Measurements from ENCODE around the gene PSMD1. TPM values are rescaled to one million over a fixed set of nuclear protein-coding genes. Genes with fewer than 3 reads are reported as not detected.

PSMD1 gene
- total RNA-seq, 1 donor from 2014 or later, result 132 TPM

DNA sequence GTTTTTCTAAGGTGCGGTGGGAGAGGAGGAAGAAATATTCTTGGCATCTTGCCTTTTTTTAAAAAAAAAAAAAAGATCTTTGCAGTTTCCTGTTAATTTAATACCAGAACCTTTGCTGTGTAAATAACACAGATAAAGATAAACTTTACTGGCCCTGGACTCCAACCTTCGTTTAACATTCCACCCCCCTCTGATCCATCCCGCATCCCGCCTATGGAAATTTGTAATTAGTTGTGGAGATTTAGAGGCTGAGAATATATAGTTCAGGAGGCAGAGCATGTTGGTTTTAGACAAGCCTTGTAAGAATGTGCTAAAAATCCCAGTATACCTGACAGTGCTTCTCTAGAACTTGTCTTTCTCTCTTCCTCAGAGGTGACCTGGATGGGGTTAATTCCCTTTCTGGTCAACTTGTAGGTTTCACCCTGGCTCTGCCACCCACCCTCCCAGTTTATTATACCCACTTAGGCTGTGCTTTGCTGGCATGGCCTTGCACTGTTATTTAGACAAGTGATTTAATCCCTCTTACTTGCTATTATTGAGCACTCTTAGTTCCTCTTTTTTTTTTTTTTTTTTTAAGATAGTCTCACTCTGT is 22.3 kb upstream of the PSMD1 start:
- H3K27ac Mint-ChIP-seq, result no peak overlapping the region
- peaks cover 7% of the 10 kb centered on the region for H3K4me1 Mint-ChIP-seq
- H3K4me2 ChIP-seq, result no peak overlapping the region
- no peaks in the 10 kb centered on the region for H3K4me1 ChIP-seq
- no peak for DNase-seq (ENCODE audit: low spot score)
- H3K4me3 ChIP-seq, result no peak overlapping the region
- H3K9me3 ChIP-seq (ENCODE audit: low read depth), result no peaks in the 10 kb centered on the region
- H3K9me3 Mint-ChIP-seq, result no peaks in the 10 kb centered on the region
- H3K9ac ChIP-seq, result no peak overlapping the region
- H3K4me3 Mint-ChIP-seq, result no peak overlapping the region
- H3K27me3 Mint-ChIP-seq (ENCODE audit: insufficient read depth, low read depth), result peaks cover 34% of the 10 kb centered on the region
- peaks cover 71% of the 10 kb centered on the region for H3K27me3 ChIP-seq
- H4K20me1 ChIP-seq (ENCODE audit: low read depth), result no peaks in the 10 kb centered on the region
- no peak for TF ChIP-seq EZH2phosphoT487 (IDR thresholded peaks at IDR 0.05)
- TF ChIP-seq, protein P1, sequence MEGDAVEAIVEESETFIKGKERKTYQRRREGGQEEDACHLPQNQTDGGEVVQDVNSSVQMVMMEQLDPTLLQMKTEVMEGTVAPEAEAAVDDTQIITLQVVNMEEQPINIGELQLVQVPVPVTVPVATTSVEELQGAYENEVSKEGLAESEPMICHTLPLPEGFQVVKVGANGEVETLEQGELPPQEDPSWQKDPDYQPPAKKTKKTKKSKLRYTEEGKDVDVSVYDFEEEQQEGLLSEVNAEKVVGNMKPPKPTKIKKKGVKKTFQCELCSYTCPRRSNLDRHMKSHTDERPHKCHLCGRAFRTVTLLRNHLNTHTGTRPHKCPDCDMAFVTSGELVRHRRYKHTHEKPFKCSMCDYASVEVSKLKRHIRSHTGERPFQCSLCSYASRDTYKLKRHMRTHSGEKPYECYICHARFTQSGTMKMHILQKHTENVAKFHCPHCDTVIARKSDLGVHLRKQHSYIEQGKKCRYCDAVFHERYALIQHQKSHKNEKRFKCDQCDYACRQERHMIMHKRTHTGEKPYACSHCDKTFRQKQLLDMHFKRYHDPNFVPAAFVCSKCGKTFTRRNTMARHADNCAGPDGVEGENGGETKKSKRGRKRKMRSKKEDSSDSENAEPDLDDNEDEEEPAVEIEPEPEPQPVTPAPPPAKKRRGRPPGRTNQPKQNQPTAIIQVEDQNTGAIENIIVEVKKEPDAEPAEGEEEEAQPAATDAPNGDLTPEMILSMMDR (IDR thresholded peaks at IDR 0.05), result no peak
- TF ChIP-seq EZH2 (IDR thresholded peaks at IDR 0.05), result no peak
- H3K36me3 Mint-ChIP-seq, result no peaks in the 10 kb centered on the region
- H3K79me2 ChIP-seq (ENCODE audit: low read depth), result no peaks in the 10 kb centered on the region
- no peak overlapping the region for H2AFZ ChIP-seq (replicated peaks)
- no peaks in the 10 kb centered on the region for H3K36me3 ChIP-seq
- H3K27ac ChIP-seq, result no peak overlapping the region
- H3F3A ChIP-seq (ENCODE audit: low read depth), result peaks cover 14% of the 10 kb centered on the region

DNA sequence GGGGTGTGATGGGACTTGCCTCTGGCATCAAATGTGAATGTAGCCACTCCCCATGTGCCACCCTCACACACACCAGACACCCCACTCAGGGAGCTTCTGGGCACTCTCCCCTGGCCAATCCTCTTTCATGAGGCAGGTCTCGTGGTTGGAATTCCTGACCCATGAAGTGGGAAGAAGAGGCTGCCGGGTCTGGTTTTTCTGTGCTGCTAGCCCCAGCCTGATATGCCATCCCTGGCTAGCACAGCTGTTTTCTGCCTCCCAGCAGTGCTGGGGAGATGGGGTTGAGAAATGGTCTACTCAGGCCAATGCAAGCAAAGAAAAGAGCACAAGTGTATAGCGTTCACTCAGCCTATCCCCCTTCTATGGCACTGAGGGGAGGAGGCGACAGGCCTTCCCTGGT is 20.5 kb upstream of the PSMD1 start:
- Histone ChIP-seq H3K9ac (no peak overlapping the region), H3K9me3 (ENCODE audit: low read depth) (no peaks in the 10 kb centered on the region), H3F3A (ENCODE audit: low read depth) (peaks cover 14% of the 10 kb centered on the region), H3K4me1 (no peaks in the 10 kb centered on the region), H3K79me2 (ENCODE audit: low read depth) (no peaks in the 10 kb centered on the region), H4K20me1 (ENCODE audit: low read depth) (no peaks in the 10 kb centered on the region), H3K27ac (no peak overlapping the region), H3K27me3 (peaks cover 89% of the 10 kb centered on the region), H3K36me3 (no peaks in the 10 kb centered on the region), H3K4me2 (no peak overlapping the region), H2AFZ (replicated peaks) (no peak overlapping the region), H3K4me3 (no peak overlapping the region)
- TF ChIP-seq, protein P1 (IDR thresholded peaks at IDR 0.05), result no peak
- TF ChIP-seq EZH2 (IDR thresholded peaks at IDR 0.05) (no peak), EZH2phosphoT487 (IDR thresholded peaks at IDR 0.05) (no peak)
- H3K27ac Mint-ChIP-seq, result no peak overlapping the region
- H3K27me3 Mint-ChIP-seq (ENCODE audit: insufficient read depth, low read depth), result peaks cover 46% of the 10 kb centered on the region
- H3K4me1 Mint-ChIP-seq, result peaks cover 9% of the 10 kb centered on the region
- no peaks in the 10 kb centered on the region for H3K9me3 Mint-ChIP-seq
- H3K4me3 Mint-ChIP-seq, result peak overlapping the region; percentile 79
- H3K36me3 Mint-ChIP-seq, result no peaks in the 10 kb centered on the region
- DNase-seq (ENCODE audit: low spot score), result no peak

DNA sequence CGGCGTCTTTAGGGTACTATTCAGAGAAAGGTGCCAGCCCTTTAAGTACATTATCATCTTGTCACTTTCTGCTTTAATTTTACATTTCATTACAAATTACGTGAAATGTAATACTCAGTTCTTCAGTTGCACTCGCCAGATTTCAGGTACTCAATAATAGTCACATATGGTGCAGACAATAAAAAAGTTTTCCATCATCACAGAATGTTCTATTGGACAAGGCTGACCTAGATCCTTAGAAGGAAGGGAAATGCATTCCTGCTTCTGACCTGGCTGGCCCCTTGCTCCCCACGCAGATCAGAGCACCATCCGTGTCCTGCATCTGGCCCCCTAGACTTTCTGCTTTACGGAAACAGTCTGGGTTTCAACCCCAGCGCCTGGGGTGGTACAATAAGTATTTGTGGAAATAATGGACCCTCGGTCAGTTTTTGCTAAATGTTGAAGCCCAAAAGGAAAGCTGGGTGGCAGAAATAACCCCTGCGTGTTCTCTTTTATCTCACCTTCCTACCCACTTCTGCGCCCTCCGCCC is 20.0 kb upstream of the PSMD1 start:
- Mint-ChIP-seq H3K27me3 (ENCODE audit: insufficient read depth, low read depth) (peaks cover 46% of the 10 kb centered on the region), H3K27ac (no peak overlapping the region)

DNA sequence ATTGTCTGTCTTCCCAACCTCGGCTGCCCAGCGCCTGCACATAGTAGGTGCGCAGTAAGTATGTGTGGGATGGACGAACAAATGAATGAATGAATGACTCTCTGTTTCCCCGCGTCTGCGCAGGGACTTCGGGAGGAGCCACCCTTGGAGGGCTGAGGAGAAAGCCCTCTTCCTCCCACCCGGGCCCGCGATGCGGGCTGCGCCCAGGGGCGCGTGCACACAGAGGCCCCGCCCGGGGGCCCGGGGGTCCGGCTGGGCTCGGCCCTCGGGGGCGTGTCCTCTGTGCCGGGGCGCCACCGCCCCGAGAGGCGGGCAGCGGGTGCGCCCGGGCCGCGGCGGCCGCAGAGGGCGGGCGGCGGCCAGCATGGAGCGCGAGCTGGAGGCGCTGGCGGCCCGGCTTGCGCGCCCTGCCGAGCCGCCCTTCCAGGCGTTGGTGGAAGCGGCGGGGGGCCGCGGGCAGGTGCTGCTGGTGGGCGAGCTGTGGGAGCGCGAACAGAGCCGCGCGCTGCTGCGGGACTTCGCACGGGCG is 19.4 kb upstream of the PSMD1 start, which contains the start of gene C2orf72:
C2orf72 (plus strand) TSS at position 322 of the 529 bp plus-strand sequence; CDS start at position 365, 43 bp downstream.
- Histone ChIP-seq H3K9ac (no peak within 1 kb of the TSS), H3F3A (ENCODE audit: low read depth) (peaks cover 14% of the 10 kb centered on the region), H3K27me3 (peaks cover 93% of the 10 kb centered on the region), H3K79me2 (ENCODE audit: low read depth) (no peaks in the 10 kb centered on the region), H3K36me3 (no peaks in the 10 kb centered on the region), H2AFZ (replicated peaks) (no peak within 1 kb of the TSS), H3K27ac (no peak within 1 kb of the TSS), H3K4me1 (no peaks in the 10 kb centered on the region), H4K20me1 (ENCODE audit: low read depth) (no peaks in the 10 kb centered on the region), H3K9me3 (ENCODE audit: low read depth) (no peaks in the 10 kb centered on the region), H3K4me3 (peak within 1 kb of the TSS; percentile 59), H3K4me2 (peak within 1 kb of the TSS; percentile 97)
- peaks cover 9% of the 10 kb centered on the region for H3K4me1 Mint-ChIP-seq
- H3K36me3 Mint-ChIP-seq, result no peaks in the 10 kb centered on the region
- H3K27me3 Mint-ChIP-seq (ENCODE audit: insufficient read depth, low read depth), result peaks cover 46% of the 10 kb centered on the region
- no peaks in the 10 kb centered on the region for H3K9me3 Mint-ChIP-seq
- TF ChIP-seq, protein P1 (IDR thresholded peaks at IDR 0.05), result no peak
- no peak for TF ChIP-seq EZH2 (IDR thresholded peaks at IDR 0.05)
- no peak for TF ChIP-seq EZH2phosphoT487 (IDR thresholded peaks at IDR 0.05)
- no peak within 1 kb of the TSS for H3K27ac Mint-ChIP-seq
- H3K4me3 Mint-ChIP-seq, result peak within 1 kb of the TSS; percentile 84
- DNase-seq (ENCODE audit: low spot score), result peak; percentile 64

More for the DNA sequence above, 20.0 kb upstream of the PSMD1 start:
- no peaks in the 10 kb centered on the region for H3K9me3 ChIP-seq (ENCODE audit: low read depth)
- no peak for TF ChIP-seq EZH2 (IDR thresholded peaks at IDR 0.05)
- TF ChIP-seq EZH2phosphoT487 (IDR thresholded peaks at IDR 0.05), result peak; percentile 53
- no peak for DNase-seq (ENCODE audit: low spot score)
- peak overlapping the region; percentile 79 for H3K4me3 Mint-ChIP-seq
- no peaks in the 10 kb centered on the region for H3K79me2 ChIP-seq (ENCODE audit: low read depth)
- no peaks in the 10 kb centered on the region for H3K9me3 Mint-ChIP-seq
- H3K4me1 Mint-ChIP-seq, result peaks cover 9% of the 10 kb centered on the region
- H3K4me2 ChIP-seq, result peak overlapping the region; percentile 79
- H3K27ac ChIP-seq, result no peak overlapping the region
- H3K27me3 ChIP-seq, result peaks cover 91% of the 10 kb centered on the region
- peaks cover 14% of the 10 kb centered on the region for H3F3A ChIP-seq (ENCODE audit: low read depth)
- no peak overlapping the region for H2AFZ ChIP-seq (replicated peaks)
- H3K36me3 ChIP-seq, result no peaks in the 10 kb centered on the region
- no peak overlapping the region for H3K9ac ChIP-seq
- H3K4me1 ChIP-seq, result no peaks in the 10 kb centered on the region
- no peaks in the 10 kb centered on the region for H4K20me1 ChIP-seq (ENCODE audit: low read depth)
- H3K36me3 Mint-ChIP-seq, result no peaks in the 10 kb centered on the region
- no peak overlapping the region for H3K4me3 ChIP-seq

All from neural progenitor cell (in vitro differentiated cells).